Tibial nerve (tissue), 4 donors: Measurements from ENCODE around the gene BMP2.

Experiments used
- EP300 ChIP-seq, 2 donors: sonication (generic); formaldehyde crosslinking; IDR thresholded peaks; one replicate each; pipeline ENCODE4 v1.6.1; 2017; ENCODE audit warnings: antibody characterized with exemption in 2 of 2, mild to moderate bottlenecking in 1 of 2
- POLR2A ChIP-seq, 2 donors: fragments of 450-650 bp; IDR thresholded peaks; one replicate each; pipeline ENCODE4 v1.6.1; 2017; ENCODE audit warnings: antibody characterized with exemption in 2 of 2, mild to moderate bottlenecking in 2 of 2, moderate library complexity in 2 of 2
- TF ChIP-seq, protein P1 (sequence below), 5 experiments: fragments of 200-600 bp in 3 of 5; fragments of 450-650 bp in 2 of 5; sonication (generic) in 3 of 5; IDR thresholded peaks; one replicate each; pipeline ENCODE4 v1.5.1; 2016 to 2019; ENCODE audit warnings: antibody characterized with exemption in 5 of 5, mild to moderate bottlenecking in 3 of 5, moderate library complexity in 2 of 5

DNA sequence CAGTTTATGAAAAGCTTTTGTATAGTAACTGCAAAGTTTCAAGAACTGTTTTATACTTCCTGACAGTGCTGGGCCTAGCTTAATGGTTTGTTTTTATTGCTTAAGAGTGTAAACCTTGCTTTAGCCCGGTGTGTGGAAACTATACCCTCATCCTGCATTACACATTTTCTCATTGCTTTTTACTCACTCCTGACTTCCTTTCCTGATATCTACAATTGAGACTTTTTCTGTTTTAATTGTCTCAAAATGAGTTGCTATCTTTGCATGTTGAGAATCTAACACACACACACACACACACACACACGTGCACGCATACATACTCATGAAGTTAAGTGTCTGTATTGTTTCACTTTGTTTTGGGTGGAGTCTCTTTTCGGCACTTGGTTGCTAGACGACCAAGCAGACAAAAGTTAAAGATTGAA, 16.7 kb downstream of the BMP2 start:
- TF ChIP-seq, protein P1, sequence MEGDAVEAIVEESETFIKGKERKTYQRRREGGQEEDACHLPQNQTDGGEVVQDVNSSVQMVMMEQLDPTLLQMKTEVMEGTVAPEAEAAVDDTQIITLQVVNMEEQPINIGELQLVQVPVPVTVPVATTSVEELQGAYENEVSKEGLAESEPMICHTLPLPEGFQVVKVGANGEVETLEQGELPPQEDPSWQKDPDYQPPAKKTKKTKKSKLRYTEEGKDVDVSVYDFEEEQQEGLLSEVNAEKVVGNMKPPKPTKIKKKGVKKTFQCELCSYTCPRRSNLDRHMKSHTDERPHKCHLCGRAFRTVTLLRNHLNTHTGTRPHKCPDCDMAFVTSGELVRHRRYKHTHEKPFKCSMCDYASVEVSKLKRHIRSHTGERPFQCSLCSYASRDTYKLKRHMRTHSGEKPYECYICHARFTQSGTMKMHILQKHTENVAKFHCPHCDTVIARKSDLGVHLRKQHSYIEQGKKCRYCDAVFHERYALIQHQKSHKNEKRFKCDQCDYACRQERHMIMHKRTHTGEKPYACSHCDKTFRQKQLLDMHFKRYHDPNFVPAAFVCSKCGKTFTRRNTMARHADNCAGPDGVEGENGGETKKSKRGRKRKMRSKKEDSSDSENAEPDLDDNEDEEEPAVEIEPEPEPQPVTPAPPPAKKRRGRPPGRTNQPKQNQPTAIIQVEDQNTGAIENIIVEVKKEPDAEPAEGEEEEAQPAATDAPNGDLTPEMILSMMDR (IDR thresholded peaks at IDR 0.05), result no peak
- TF ChIP-seq EP300 (IDR thresholded peaks at IDR 0.05) (no peak), POLR2A (IDR thresholded peaks at IDR 0.05) (no peak)
